ENCODE measurements around the gene SLC5A2.

SLC5A2 gene

DNA sequence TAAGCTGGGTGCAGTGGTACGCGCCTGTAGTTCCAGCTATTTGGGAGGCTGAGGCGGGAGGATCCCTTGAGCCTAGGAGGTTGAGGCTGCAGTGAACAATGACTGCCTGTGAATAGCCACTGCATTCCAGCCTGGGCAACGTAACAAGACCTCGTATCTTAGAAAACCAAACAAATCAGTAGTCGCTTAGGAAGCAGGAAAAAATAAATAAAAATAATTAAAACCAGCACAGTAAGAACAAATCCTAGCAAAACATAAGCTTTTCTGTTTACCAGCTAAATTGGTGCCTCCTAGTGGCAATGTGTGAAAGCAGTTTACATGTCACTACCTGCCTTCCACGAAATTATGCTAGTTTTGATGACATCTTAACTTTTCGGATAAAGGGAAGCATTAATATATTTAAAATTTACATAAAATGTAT lies 22.3 kb upstream of the SLC5A2 start:
- peak; percentile 60 for DNase-seq

DNA sequence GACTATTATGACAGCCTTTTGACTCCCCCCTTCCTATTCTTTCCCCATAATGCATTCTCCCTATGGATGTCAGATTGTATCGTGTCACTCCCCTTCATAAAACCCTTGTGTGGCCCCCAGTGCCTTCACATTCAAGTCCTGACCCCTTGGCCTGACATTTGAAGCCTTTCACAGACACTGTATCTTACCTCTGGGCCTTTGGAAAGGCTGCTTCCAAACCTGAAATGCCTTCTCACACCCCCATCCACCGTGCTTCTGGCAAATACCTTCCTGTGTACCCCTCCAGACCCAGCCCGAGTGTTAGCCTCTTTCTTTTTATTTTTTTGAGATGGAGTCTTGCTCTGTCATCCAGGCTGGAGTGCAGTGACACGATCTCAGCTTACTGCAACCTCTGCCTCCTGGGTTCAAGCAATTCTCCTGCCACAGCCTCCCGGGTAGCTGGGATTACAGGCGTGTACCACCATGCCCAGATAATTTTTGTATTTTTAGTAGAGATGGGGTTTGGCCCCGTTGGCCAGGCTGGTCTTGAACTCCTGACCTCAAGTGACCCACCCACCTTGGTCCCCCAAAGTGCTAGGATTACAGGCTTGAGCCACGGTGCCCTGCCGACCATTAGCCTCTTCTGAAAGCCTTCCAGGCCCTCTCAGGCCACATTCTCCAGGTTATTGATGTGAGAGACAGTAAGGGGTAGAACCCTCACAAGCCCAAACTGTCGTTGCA lies 21.6 kb upstream of the SLC5A2 start:
- no peak for DNase-seq

DNA sequence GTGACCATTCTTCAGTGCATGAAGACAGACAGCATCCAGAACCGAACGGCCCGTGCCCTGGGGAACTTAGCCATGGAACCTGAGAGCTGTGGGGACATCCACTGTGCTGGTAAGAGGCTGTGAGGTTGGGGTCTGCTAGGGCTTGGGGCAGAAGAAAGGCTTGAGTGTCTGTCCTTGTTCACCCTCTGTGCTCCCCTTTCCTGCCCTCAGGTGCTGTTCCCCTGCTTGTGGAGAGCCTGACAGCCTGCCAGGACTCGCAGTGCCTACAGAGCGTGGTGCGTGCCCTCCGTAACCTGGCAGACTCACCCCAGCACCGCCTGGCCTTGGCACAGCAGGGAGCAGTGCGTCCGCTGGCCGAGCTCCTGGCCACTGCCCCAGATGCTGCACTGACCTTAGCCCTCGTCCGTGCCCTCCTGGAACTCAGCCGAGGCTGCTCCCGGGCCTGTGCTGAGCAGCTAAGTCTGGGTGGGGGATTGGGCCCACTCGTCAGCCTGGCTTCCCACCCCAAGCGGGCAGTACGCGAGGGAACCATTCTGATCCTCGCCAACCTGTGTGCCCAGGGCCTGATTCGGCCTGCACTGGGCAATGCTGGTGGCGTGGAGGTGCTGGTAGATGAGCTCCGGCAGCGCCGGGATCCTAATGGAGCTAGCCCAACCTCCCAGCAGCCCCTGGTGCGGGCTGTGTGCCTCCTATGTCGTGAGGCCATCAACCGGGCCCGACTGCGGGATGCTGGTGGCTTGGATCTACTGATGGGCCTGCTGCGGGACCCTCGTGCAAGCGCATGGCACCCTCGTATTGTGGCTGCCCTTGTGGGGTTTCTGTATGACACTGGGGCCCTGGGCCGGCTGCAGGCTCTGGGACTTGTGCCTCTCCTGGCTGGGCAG lies 20.8 kb upstream of the SLC5A2 start:
- DNase-seq, result no peak

DNA sequence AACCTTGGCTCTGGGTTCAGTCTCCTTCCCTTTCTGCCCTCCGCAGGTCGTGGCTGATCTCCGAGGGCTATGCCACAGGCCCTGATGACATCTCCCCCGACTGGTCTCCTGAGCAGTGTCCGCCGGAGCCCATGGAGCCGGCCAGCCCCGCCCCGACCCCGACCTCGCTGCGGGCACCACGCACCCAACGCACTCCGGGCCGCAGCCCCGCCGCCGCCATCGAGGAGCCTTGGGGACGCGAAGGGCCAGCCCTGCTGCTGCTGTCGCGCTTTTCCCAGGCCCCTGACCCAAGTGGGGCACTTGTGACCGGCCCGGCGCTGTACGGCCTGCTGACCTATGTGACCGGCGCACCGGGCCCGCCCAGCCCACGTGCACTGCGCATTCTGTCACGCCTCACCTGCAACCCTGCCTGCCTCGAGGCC lies 18.6 kb upstream of the SLC5A2 start:
- DNase-seq, result no peak

DNA sequence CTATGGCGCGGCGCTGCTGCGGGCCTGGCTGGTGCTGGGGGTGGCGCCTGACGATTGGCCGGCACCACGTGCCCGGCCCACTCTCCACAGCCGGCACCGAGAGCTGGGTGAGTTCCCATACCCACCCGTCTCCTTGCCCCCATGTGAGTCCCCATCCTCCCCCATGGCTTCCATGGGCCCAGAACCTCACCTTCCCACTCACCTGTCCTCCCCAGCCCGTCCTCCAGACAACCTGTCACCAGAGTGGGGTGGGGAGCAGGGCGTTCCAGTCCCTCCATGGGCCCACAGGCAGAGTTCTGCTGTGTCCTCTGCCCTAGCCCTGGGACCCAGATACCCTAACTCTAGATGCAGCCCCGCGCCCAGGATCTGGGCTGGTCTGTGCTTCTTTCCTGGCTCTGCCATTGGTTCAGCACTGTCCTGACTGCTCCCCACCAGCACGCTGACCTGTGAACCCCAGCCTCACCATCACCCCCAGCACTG lies 18.1 kb upstream of the SLC5A2 start:
- no peak for DNase-seq

DNA sequence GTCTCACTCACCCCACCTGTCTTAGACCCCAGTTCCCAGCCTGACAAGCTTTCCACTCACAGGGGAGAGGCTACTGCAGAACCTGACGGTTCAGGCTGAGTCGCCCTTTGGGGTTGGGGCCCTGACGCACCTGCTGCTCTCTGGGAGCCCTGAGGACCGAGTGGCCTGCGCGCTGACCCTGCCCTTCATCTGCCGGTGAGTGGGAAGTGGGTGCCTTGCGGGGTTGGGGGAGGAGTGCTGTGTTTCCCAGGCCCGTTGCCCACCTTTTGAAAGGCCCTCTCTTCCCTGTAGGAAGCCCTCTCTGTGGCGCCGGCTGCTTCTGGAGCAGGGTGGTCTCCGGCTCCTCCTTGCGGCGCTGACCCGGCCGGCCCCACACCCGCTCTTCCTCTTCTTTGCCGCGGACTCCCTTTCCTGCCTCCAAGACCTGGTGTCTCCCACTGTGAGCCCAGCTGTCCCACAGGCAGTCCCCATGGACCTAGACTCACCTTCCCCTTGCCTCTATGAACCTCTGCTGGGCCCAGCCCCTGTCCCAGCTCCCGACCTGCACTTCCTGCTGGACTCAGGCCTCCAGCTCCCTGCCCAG lies 17.0 kb upstream of the SLC5A2 start:
- DNase-seq, result no peak

DNA sequence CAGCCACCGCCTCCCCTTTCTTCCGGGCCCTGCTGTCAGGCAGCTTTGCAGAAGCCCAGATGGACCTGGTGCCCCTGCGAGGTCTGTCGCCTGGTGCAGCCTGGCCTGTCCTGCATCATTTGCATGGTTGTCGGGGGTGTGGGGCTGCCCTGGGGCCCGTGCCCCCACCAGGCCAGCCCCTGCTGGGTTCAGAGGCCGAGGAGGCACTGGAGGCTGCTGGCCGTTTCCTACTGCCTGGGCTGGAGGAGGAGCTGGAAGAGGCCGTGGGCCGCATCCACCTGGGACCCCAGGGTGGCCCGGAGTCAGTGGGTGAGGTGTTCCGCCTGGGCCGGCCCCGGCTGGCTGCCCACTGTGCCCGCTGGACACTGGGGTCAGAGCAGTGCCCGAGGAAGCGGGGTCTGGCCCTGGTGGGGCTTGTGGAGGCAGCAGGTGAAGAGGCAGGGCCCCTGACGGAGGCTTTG lies 16.5 kb upstream of the SLC5A2 start:
- no peak for DNase-seq

DNA sequence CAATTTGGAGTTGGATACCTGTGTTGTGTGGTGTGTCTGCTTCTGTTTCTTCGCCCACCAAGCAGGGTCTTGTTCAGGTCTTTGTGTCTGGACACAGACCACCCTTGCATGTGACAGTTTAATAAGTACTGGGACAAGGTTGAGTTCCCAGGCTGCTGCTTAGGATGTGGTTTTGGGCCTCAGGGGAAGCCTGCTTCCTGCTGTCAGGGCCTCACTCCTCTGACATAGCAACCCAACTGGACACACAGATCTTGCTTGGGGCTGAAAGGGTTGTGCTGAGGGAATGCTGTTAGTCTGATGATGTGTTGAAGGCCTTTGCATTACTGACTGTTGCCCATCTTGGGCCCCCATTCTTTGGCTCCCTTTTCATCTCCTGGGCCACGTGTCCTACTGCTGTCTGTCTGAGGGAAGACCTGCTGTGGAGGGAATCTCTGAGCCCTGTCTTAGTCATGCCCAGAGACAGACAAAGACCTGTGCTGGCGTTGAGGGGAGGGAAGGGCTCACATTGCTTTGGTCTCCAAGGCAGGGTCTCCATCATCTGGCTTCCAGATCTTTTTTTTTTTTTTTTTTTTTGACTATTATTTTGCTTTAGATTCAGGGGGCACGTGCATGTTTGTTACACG lies 15.7 kb upstream of the SLC5A2 start:
- DNase-seq, result no peak

DNA sequence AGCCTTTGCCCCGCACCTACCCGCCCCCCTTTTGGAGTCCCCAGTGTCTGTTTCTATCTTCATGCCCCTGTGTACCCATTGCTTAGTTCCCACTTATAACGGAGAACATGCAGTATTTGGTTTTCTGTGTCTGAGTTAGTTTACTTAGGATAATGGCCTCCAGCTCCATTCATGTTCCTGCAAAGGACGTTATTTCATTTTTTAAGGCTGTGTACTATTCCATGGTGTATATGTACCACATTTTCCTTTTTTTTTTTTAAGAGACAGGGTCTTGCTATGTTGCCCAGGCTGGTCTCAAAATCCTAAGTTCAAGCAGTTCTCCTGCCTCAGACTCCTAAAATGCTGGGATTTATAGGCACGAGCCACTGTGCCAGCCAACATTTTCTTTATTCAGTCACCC lies 15.1 kb upstream of the SLC5A2 start:
- DNase-seq, result no peak

DNA sequence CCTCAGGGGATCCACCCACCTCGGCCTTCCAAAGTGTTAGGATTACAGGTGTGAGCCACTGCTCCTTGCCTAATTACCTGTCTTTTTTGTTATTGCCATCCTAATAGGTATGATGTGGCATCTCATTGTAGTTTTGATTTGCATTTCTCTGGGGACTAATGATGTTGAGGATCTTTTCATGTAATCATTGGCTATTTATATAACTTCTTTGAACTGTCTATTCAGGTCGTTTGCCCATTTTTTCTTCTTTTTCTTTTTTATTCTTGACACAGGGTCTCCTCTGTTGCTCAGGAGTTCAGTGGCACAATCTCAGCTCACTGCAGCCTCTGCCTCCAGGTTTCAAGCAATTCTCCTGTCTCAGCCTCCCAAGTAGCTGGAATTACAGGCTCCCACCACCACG lies 12.3 kb upstream of the SLC5A2 start:
- DNase-seq, result no peak

DNA sequence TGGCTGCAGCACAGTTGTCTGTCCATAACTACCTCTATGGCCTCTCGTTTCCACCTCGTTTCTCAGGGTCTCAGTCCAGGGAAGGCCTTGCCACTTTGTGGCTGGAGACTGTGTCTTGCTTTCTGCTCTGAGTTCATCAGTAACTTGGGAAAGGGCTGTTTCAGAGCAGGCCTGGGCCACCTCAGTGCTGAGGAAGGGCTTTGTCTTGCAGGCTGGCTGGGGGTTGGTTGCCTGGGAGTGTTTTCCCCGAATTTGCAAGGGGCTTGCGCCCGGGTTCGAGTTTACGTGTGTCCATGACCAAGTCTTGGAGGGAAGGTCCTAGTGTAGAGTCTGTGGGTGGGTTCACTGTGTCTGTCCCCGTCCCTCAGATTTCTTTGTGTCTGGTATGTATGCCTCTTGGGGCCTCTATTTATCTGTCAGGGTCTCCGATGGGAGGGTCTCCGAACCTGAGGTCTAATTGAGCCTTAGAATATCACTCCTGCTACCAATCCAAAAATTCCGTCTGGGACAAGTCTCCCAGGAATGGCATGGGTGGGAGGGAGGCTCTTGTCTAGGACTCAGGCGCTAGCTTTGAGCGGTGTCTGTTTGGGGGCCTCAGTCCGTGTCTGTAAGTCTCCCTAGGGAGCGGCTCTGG lies 11.6 kb upstream of the SLC5A2 start:
- no peak for DNase-seq

DNA sequence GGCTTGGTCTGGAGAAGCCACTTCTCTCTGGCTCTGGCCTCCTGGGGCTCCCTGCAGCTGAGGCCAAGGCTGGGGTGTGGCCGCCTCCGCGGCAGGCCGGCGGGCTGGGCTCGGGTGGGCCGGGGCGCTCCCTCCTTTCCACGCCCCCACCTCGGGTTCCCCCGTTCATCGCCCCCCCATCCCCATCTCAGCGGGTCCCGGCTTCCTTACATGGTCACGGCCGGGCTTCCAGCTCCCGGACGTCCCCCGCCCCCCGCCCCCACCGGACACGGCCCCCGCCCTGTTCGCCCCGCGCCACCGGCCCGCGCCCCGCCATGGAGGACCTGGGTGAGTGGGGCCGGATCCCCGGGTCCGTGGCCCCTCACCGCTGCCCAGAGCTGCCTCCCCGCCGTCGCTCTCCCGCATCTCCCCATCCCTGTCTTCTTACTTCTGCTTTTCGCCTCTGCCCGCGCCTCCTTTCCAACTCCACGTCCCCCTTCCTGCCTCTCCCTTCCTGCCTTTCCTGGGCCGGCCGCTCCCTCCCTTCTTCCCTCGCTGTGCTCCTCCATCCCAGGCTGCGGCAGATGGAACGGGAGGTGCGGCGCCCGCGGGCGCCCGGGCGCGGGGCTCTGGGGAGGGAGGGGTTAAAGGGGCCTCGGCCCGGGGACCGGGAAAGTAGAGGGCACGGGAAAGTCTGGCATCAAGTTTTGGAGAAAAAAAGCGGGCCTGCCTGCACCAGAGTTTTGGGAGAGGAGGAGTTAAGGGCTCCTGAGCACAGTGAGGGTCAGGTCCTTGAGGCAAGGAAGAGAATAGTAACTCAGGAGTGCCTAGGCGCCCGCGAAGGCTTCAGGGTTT lies 10.8 kb upstream of the SLC5A2 start, which contains the start of gene TGFB1I1:
TGFB1I1 (plus strand) TSS at position 278 of the 834 bp plus-strand sequence; CDS start at position 315, 37 bp downstream.
- peak; percentile 63 for DNase-seq

DNA sequence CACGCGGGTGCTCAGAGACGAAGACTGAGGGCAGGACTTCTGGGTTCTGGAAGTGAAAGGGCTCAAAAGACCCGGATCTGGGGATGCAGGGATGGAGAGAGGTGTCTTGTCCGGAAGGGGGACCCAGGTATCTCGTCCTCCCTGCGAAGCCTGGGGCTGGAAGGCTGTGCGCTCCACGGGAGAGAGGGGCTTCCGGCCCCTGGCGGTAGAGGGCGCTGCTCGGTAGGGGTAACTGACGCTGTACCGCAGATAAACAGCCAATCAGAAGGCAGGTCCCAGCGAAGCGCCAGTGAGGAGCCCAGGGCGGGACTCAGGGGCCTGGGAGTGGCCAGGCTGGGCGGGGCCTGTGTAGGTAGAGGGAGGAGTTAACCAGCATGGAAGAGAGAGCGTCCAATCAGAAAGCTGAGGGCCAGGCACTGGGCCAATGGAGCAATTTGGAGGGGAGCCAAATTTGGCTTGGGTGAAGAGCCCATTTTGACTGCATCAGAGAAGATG lies 10.2 kb upstream of the SLC5A2 start:
- DNase-seq, result peak; percentile 52

DNA sequence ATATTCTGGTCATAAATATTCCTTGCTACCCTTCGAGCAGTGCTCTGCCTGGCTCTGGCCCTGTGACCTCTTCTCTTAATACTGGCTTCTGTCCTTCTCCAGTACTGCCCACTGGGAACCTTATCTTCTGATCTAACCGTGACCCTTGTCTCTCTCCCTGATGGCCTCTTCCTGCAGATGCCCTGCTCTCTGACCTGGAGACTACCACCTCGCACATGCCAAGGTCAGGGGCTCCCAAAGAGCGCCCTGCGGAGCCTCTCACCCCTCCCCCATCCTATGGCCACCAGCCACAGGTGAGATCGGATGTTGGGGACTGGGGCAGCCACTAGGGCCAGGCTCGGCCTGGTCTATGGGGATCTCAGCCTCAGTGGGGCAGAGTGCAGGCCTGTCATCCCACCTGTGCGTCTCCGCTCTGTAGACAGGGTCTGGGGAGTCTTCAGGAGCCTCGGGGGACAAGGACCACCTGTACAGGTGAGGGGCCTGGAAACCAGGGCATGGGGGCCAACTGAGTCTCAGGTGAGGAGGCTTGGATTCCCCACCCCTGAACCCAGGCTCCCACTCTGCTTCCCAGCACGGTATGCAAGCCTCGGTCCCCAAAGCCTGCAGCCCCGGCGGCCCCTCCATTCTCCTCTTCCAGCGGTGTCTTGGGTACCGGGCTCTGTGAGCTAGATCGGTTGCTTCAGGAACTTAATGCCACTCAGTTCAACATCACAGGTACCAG lies 9.5 kb upstream of the SLC5A2 start:
- DNase-seq, result no peak

DNA sequence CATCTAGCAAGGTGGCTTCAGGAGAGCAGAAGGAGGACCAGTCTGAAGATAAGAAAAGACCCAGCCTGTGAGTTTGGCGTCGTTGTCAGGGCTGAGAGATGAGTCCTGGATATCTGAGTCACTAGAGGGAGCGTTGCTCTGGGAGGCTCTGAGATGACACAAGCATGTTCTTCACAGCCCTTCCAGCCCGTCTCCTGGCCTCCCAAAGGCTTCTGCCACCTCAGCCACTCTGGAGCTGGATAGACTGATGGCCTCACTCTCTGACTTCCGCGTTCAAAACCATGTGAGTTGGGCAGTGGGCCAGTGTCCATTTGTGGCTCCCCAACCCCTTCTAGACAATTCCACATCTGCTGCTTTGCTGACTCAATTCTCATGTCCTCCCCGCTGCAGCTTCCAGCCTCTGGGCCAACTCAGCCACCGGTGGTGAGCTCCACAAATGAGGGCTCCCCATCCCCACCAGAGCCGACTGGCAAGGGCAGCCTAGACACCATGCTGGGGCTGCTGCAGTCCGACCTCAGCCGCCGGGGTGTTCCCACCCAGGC lies 8.7 kb upstream of the SLC5A2 start:
- no peak for DNase-seq

DNA sequence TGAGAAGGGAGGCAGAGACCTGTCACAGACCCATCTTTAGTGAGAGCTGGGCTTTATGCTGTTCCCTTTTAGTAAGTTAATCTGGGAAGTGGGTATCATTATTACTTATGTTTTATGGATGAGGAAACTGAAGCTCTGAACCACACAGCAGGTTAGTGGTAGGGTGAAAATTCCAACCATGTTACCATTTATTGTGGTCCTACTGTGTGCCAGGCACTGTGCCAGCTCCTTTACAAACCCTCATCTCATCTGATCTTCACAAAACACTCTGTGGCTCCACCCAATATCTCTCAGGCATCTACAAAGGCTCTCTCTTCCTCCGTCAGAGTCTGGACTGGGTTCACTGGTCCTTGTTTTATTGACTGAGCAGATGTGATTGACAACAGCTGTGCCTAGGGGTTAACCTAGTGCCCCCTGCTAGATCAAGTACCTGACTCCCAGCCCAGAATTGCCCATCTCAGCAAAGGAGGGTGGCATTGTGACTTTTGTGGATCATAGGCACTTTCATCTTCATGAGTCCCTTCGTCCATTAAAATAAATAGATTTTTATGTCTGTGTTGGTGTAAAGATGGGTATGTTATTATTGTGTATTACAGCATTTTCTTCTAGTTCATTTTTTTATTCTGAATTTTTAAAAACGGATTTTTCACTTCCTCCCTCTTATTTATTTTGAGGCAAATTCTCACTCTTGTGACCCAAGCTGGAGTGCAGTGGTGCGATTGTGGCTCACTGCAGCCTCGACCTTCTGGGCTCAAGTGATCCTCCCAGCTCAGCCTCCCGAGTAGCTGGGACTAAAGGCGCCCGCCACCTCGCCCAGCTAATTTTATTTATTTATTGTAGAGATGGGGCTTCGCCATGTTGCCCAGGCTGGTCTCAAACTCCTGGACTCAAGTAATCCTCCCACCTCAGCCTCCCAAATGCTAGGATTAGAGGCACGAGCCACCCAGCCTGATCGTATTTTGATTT lies 7.9 kb upstream of the SLC5A2 start:
- no peak for DNase-seq

DNA sequence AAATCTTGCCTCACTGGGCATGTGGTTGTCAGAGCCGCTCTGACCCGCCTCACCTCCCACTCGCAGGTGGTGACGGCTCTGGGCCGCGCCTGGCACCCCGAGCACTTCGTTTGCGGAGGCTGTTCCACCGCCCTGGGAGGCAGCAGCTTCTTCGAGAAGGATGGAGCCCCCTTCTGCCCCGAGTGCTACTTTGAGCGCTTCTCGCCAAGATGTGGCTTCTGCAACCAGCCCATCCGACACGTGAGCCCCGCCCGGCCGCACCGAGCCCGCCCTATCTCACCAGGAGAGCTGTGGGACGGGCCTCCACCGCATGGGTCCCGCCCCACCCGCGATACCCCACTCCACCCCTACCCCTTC lies 7.0 kb upstream of the SLC5A2 start:
- DNase-seq, result no peak

DNA sequence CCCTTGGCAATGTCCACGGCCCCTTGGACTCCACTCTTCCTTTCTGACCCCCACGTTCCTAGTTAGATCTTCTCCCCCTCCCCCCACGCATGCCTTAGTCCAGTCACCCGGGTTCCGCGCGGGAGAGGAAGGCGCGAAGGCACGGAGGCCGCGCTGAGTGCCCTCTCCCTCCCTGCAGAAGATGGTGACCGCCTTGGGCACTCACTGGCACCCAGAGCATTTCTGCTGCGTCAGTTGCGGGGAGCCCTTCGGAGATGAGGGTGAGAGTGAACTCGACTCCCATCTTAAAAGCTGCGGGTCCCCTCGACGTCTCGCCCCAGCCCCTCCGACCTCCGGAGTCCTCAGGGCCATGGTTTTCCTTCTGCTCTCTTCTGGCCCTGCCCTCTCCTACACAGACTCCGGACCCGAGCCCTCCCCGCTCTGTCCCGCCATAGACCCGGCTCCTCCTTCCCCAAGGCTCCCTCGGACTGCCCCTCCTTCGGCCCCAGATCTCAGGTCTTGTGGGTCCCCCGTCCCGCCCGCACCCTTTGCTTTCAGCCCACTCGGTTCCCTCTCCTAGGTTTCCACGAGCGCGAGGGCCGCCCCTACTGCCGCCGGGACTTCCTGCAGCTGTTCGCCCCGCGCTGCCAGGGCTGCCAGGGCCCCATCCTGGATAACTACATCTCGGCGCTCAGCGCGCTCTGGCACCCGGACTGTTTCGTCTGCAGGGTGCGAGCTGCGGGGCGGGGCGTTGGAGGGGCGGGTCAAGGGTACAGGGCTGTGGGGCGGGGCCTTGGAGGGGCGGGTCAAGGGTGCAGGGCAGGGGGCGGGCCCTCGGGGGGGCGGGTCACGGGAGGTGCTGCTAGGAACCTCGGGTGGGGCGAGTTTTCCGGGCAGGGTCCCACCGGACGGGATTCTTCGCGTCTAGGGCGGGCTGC lies 6.4 kb upstream of the SLC5A2 start:
- DNase-seq, result no peak
